ENCODE measurements around the gene FGFR3. TPM values are rescaled to one million over a fixed set of nuclear protein-coding genes. Genes with fewer than 3 reads are reported as not detected.

Gene FGFR3
- total and polyA plus RNA-seq, 2 donors, result 3.8 to 13.2 TPM

Other genes starting within 250 kb of the FGFR3 start
- gene FAM53A, start 109.0 kb upstream of the FGFR3 start, total RNA-seq, result 1.0 TPM
- 2.0 TPM for gene FAM53A, start 109.0 kb upstream of the FGFR3 start, polyA plus RNA-seq
- gene SLBP, start 81.0 kb upstream of the FGFR3 start, total RNA-seq, result 96.2 TPM
- 53.1 TPM for gene SLBP, start 81.0 kb upstream of the FGFR3 start, polyA plus RNA-seq
- gene TMEM129, start 72.0 kb upstream of the FGFR3 start, total RNA-seq, result 15.1 TPM
- 23.2 TPM for gene TMEM129, start 72.0 kb upstream of the FGFR3 start, polyA plus RNA-seq
- 31.4 TPM for gene TACC3, start 71.8 kb upstream of the FGFR3 start, total RNA-seq
- gene TACC3, start 71.8 kb upstream of the FGFR3 start, polyA plus RNA-seq, result 46.7 TPM
- gene LETM1, start 62.9 kb downstream of the FGFR3 start, total RNA-seq, result 68.3 TPM
- gene LETM1, start 62.9 kb downstream of the FGFR3 start, polyA plus RNA-seq, result 16.8 TPM
- gene NSD2, start 78.1 kb downstream of the FGFR3 start, total RNA-seq, result 65.3 TPM
- 18.6 TPM for gene NSD2, start 78.1 kb downstream of the FGFR3 start, polyA plus RNA-seq
- gene NELFA, start 215.7 kb downstream of the FGFR3 start, total RNA-seq, result 10.9 TPM
- gene NELFA, start 215.7 kb downstream of the FGFR3 start, polyA plus RNA-seq, result 37.2 TPM